WTC11 (cell line): ENCODE measurements around the gene TKTL1. TPM values are rescaled to one million over a fixed set of nuclear protein-coding genes. Genes with fewer than 3 reads are reported as not detected.

Source experiments
- ATAC-seq: fragments of 200-7000 bp; cut with Tn5 transposase; 2 replicates; pipeline ENCODE4 v1.10.0; 2021; ENCODE audit warnings: mild to moderate bottlenecking, moderate library complexity
- CTCF ChIA-PET: fragments of 300-600 bp; sonication (Branson Sonifier 250); formaldehyde crosslinking; loops from one replicate; lab custom pipeline; 2021; ENCODE audit warnings: antibody characterized with exemption; lab: Charles Lee
- POLR2A ChIA-PET: fragments of 350-600 bp; sonication (Branson Sonifier 250); formaldehyde crosslinking; loops from one replicate; lab custom pipeline; 2021; ENCODE audit warnings: antibody characterized with exemption; lab: Charles Lee
- DNase-seq: peaks from one replicate; pipeline ENCODE4 v3.0.0; 2021; ENCODE audit warnings: low spot score
- H3K27ac Mint-ChIP-seq: 2 replicates; pipeline ENCODE4 v1.8.0; 2021; ENCODE audit warnings: mixed read lengths
- H3K27me3 Mint-ChIP-seq: 2 replicates; pipeline ENCODE4 v1.8.0; 2021; ENCODE audit warnings: low read depth, mild to moderate bottlenecking, moderate library complexity, mixed read lengths
- H3K36me3 Mint-ChIP-seq: 2 replicates; pipeline ENCODE4 v1.8.0; 2021; ENCODE audit warnings: mixed read lengths
- H3K4me1 Mint-ChIP-seq: 2 replicates; pipeline ENCODE4 v1.8.0; 2022; ENCODE audit warnings: mixed read lengths
- H3K4me3 Mint-ChIP-seq: 2 replicates; pipeline ENCODE4 v1.8.0; 2021; ENCODE audit warnings: mild to moderate bottlenecking, moderate library complexity, mixed read lengths
- H3K9me3 Mint-ChIP-seq: 2 replicates; pipeline ENCODE4 v1.8.0; 2021; ENCODE audit warnings: mixed read lengths
- CREB1 ChIP-seq: sonication (generic); formaldehyde crosslinking; IDR thresholded peaks from 2 replicates; pipeline ENCODE4 v1.8.0; 2023; ENCODE audit warnings: mild to moderate bottlenecking, missing genetic modification reagents
- MXD4 ChIP-seq: fragments of 250-450 bp; sonication (Bioruptor Pico); IDR thresholded peaks from 2 replicates; pipeline ENCODE4 v1.8.0; 2021; ENCODE audit warnings: mild to moderate bottlenecking, moderate library complexity, borderline replicate concordance
- NFE2L1 ChIP-seq: sonication (generic); formaldehyde crosslinking; IDR thresholded peaks from 2 replicates; pipeline ENCODE4 v1.8.1; 2023; ENCODE audit warnings: missing genetic modification reagents
- ZMAT4 ChIP-seq: fragments of 250-450 bp; sonication (Bioruptor Pico); IDR thresholded peaks from 2 replicates; pipeline ENCODE4 v1.9.0; 2021; ENCODE audit warnings: mild to moderate bottlenecking
- ZNF219 ChIP-seq: sonication (generic); formaldehyde crosslinking; IDR thresholded peaks from 2 replicates; pipeline ENCODE4 v1.8.0; 2023; ENCODE audit warnings: missing genetic modification reagents, mild to moderate bottlenecking, borderline replicate concordance
- ZNF532 ChIP-seq: fragments of 250-450 bp; sonication (Bioruptor Pico); IDR thresholded peaks from 2 replicates; pipeline ENCODE4 v1.9.0; 2021; ENCODE audit warnings: mild to moderate bottlenecking, borderline replicate concordance
- total RNA-seq: library from RNA; stranded (reverse); gene quantifications from 3 replicates; pipeline ENCODE4 v1.2.3, GENCODE V29; 2021
- TF ChIP-seq, protein P1 (sequence below): fragments of 250-450 bp; sonication (Bioruptor Pico); IDR thresholded peaks from 2 replicates; pipeline ENCODE4 v2.1.2; 2022; ENCODE audit warnings: mild to moderate bottlenecking, moderate library complexity
- TF ChIP-seq, protein P2 (sequence below): sonication (generic); formaldehyde crosslinking; IDR thresholded peaks from 2 replicates; pipeline ENCODE4 v1.8.1; 2022; ENCODE audit warnings: mild to moderate bottlenecking, moderate library complexity, missing genetic modification reagents
- TF ChIP-seq, protein P3 (sequence below): sonication (generic); formaldehyde crosslinking; IDR thresholded peaks from 2 replicates; pipeline ENCODE4 v1.8.1; 2022; ENCODE audit warnings: mild to moderate bottlenecking, missing genetic modification reagents, moderate library complexity, borderline replicate concordance
- TF ChIP-seq, protein P4 (sequence below): fragments of 250-450 bp; sonication (Bioruptor Pico); IDR thresholded peaks from 2 replicates; pipeline ENCODE4 v1.9.0; 2021; ENCODE audit warnings: mild to moderate bottlenecking

The TKTL1 gene
- total RNA-seq, 1 experiment from 2014 or later: 0.46 TPM

DNA sequence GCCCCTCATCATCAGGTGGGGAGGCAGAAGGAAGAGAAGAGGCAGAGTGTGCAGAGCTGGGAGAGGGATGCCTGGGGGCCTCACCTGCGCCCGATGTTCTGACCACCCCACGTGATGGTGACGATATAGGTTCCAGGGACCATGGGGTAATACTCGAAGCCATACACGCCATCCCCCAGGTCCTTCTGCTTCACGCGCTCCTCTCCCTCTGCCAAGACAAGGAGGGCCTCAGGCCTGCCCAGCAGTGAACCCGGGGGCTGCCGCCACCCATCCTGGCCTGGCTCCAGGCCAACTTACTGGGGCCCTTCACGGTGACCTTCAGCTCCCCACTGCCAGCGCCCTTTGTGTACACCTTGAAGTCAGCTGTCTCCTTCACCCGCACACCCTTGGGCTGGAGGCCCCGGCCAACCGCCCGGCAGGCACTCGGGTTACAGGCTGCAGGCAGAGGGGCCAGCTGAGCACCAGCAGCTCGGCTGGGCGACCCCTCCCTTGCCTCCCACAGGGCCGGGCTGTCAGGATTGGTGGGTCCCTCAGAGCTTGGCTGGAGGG is 69.5 kb downstream of the TKTL1 start:
- DNase-seq (no peak), ATAC-seq (no peak)
- ChIA-PET POLR2A (no interaction called here), CTCF (no interaction called here)
- no peaks in the 10 kb centered on the region for H3K9me3 Mint-ChIP-seq
- no peak overlapping the region for H3K27ac Mint-ChIP-seq
- peaks cover 52% of the 10 kb centered on the region for H3K36me3 Mint-ChIP-seq
- no peak overlapping the region for H3K4me3 Mint-ChIP-seq
- TF ChIP-seq ZNF219 (CRISPR knock-in tag) (no peak), CREB1 (CRISPR knock-in tag) (no peak)
- TF ChIP-seq, protein P1, sequence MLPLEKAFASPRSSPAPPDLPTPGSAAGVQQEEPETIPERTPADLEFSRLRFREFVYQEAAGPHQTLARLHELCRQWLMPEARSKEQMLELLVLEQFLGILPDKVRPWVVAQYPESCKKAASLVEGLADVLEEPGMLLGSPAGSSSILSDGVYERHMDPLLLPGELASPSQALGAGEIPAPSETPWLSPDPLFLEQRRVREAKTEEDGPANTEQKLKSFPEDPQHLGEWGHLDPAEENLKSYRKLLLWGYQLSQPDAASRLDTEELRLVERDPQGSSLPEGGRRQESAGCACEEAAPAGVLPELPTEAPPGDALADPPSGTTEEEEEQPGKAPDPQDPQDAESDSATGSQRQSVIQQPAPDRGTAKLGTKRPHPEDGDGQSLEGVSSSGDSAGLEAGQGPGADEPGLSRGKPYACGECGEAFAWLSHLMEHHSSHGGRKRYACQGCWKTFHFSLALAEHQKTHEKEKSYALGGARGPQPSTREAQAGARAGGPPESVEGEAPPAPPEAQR (CRISPR knock-in tag): no peak
- H3K4me1 Mint-ChIP-seq: 0 out of 2 replicates have a peak, but pooled peaks cover 5% of the 10 kb centered on the region
- no peaks in the 10 kb centered on the region for H3K27me3 Mint-ChIP-seq

DNA sequence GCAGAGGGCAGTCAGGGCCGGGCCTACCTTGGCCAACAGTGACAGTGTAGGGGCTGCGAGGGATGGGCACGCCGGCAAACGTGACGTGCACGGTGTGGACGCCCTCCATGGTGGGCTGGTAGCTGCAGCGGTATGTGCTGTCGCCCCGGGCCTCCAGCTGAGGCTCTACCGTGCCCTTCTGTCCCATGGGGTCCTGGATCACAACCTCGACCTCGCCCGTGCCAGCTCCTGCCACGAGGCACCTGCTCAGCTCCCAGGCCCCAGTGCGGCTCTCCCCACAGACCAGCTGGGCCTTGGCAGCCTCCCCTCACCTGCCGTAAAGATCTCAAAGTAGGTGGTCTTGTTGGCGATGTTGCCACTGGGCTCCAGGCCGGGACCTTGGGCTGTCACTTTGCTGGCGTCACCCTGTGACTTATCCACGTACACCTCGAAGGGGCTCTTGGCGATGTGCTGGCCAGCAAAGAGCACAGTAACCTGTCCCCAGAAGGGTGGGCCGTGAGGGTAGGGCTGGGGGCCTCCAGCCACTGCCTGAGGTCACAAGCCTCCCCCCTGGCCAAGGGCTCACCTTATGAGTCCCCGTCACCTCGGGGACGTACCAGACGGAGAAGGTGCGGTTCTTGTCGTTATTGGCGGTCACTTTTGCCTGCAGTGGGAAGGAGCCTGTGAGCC is 70.5 kb downstream of the TKTL1 start:
- Mint-ChIP-seq H3K36me3 (peaks cover 48% of the 10 kb centered on the region), H3K27ac (no peak overlapping the region)

More for the DNA sequence above, 70.5 kb downstream of the TKTL1 start:
- POLR2A ChIA-PET: no interaction called here
- CTCF ChIA-PET: no interaction called here
- no peak for ATAC-seq
- no peaks in the 10 kb centered on the region for H3K27me3 Mint-ChIP-seq
- H3K4me1 Mint-ChIP-seq: 0 out of 2 replicates have a peak, but pooled peaks cover 5% of the 10 kb centered on the region
- H3K4me3 Mint-ChIP-seq: no peak overlapping the region
- no peaks in the 10 kb centered on the region for H3K9me3 Mint-ChIP-seq
- TF ChIP-seq, protein P2, sequence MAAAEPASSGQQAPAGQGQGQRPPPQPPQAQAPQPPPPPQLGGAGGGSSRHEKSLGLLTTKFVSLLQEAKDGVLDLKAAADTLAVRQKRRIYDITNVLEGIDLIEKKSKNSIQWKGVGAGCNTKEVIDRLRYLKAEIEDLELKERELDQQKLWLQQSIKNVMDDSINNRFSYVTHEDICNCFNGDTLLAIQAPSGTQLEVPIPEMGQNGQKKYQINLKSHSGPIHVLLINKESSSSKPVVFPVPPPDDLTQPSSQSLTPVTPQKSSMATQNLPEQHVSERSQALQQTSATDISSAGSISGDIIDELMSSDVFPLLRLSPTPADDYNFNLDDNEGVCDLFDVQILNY (CRISPR knock-in tag): no peak
- TF ChIP-seq, protein P3, sequence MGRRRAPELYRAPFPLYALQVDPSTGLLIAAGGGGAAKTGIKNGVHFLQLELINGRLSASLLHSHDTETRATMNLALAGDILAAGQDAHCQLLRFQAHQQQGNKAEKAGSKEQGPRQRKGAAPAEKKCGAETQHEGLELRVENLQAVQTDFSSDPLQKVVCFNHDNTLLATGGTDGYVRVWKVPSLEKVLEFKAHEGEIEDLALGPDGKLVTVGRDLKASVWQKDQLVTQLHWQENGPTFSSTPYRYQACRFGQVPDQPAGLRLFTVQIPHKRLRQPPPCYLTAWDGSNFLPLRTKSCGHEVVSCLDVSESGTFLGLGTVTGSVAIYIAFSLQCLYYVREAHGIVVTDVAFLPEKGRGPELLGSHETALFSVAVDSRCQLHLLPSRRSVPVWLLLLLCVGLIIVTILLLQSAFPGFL (CRISPR knock-in tag): no peak
- TF ChIP-seq, protein P4, sequence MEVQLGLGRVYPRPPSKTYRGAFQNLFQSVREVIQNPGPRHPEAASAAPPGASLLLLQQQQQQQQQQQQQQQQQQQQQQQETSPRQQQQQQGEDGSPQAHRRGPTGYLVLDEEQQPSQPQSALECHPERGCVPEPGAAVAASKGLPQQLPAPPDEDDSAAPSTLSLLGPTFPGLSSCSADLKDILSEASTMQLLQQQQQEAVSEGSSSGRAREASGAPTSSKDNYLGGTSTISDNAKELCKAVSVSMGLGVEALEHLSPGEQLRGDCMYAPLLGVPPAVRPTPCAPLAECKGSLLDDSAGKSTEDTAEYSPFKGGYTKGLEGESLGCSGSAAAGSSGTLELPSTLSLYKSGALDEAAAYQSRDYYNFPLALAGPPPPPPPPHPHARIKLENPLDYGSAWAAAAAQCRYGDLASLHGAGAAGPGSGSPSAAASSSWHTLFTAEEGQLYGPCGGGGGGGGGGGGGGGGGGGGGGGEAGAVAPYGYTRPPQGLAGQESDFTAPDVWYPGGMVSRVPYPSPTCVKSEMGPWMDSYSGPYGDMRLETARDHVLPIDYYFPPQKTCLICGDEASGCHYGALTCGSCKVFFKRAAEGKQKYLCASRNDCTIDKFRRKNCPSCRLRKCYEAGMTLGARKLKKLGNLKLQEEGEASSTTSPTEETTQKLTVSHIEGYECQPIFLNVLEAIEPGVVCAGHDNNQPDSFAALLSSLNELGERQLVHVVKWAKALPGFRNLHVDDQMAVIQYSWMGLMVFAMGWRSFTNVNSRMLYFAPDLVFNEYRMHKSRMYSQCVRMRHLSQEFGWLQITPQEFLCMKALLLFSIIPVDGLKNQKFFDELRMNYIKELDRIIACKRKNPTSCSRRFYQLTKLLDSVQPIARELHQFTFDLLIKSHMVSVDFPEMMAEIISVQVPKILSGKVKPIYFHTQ (CRISPR knock-in tag): no peak
- TF ChIP-seq MXD4 (CRISPR knock-in tag): no peak
- no peak for TF ChIP-seq ZNF532 (CRISPR knock-in tag)
- TF ChIP-seq ZMAT4: no peak
- TF ChIP-seq NFE2L1: no peak
- no peak for DNase-seq
